Liver (tissue), 3 donors: ENCODE results near the gene FANCI.

Source experiments
- HNF4A ChIP-seq, 2 donors: conservative IDR thresholded peaks; 2 replicates each; pipeline ENCODE4 v1.6.1; 2016; ENCODE audit warnings: antibody characterized with exemption in 2 of 2, mild to moderate bottlenecking in 2 of 2
- JUND ChIP-seq, 2 donors: IDR thresholded peaks; 2 replicates each; pipeline ENCODE4 v1.6.1; 2016; ENCODE audit warnings: antibody characterized with exemption in 2 of 2
- TF ChIP-seq, protein P1 (sequence below): IDR thresholded peaks from 2 replicates; pipeline ENCODE4 v1.6.1; 2016; ENCODE audit warnings: antibody characterized with exemption
- TF ChIP-seq, protein P2 (sequence below): fragments of 150-350 bp; IDR thresholded peaks from 2 replicates; pipeline ENCODE4 v1.5.1; 2017; ENCODE audit warnings: improper control_type of control experiment, low read depth, low read length; ENCODE audit not compliant: missing input control
- TF ChIP-seq, protein P3 (sequence below): IDR thresholded peaks from 2 replicates; pipeline ENCODE4 v1.6.1; 2016; ENCODE audit warnings: antibody characterized with exemption
- TF ChIP-seq, protein P4 (sequence below): IDR thresholded peaks from 2 replicates; pipeline ENCODE4 v1.6.1; 2016; ENCODE audit warnings: antibody characterized with exemption
- donor health status: healthy.
- donor health status: healthy.

DNA sequence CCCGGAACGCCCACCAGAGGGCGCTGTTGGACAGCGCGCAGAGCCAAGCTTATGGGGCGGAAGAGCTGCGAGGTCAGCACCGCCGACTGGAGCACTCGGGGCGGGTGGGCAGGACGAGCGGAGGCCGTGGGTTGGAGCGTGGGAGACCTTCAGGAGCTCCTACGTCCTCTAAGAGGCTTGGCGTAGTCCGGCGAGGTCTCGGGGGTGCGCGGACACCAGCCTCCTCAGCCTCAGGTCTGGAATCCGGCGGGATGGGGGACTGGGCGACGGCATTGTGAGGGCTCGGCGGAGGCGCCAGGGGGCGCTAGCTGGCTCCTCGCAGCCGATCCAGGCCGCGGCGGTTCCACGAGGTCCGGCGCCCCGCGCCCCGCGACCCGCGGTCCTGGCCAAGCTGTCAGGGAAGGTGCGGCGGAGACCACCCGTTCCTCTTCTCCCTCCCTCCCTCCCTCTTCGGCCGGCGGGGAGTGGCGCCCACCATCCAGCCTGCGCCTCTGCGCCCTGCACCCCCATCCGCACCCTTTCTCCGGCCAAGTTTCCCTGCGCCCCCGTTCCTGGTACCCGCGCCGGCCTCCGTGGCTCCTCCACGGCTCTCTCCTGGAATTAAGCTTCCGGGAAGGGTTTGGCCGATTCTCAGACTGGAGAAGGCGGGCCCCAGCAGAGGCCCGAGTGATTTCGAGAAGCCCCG lies 115.1 kb downstream of the FANCI start:
- TF ChIP-seq, protein P1, sequence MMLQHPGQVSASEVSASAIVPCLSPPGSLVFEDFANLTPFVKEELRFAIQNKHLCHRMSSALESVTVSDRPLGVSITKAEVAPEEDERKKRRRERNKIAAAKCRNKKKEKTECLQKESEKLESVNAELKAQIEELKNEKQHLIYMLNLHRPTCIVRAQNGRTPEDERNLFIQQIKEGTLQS, result no peak
- TF ChIP-seq, protein P2, sequence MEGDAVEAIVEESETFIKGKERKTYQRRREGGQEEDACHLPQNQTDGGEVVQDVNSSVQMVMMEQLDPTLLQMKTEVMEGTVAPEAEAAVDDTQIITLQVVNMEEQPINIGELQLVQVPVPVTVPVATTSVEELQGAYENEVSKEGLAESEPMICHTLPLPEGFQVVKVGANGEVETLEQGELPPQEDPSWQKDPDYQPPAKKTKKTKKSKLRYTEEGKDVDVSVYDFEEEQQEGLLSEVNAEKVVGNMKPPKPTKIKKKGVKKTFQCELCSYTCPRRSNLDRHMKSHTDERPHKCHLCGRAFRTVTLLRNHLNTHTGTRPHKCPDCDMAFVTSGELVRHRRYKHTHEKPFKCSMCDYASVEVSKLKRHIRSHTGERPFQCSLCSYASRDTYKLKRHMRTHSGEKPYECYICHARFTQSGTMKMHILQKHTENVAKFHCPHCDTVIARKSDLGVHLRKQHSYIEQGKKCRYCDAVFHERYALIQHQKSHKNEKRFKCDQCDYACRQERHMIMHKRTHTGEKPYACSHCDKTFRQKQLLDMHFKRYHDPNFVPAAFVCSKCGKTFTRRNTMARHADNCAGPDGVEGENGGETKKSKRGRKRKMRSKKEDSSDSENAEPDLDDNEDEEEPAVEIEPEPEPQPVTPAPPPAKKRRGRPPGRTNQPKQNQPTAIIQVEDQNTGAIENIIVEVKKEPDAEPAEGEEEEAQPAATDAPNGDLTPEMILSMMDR, result no peak
- TF ChIP-seq, protein P3, sequence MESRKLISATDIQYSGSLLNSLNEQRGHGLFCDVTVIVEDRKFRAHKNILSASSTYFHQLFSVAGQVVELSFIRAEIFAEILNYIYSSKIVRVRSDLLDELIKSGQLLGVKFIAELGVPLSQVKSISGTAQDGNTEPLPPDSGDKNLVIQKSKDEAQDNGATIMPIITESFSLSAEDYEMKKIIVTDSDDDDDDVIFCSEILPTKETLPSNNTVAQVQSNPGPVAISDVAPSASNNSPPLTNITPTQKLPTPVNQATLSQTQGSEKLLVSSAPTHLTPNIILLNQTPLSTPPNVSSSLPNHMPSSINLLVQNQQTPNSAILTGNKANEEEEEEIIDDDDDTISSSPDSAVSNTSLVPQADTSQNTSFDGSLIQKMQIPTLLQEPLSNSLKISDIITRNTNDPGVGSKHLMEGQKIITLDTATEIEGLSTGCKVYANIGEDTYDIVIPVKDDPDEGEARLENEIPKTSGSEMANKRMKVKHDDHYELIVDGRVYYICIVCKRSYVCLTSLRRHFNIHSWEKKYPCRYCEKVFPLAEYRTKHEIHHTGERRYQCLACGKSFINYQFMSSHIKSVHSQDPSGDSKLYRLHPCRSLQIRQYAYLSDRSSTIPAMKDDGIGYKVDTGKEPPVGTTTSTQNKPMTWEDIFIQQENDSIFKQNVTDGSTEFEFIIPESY, result no peak
- TF ChIP-seq, protein P4, sequence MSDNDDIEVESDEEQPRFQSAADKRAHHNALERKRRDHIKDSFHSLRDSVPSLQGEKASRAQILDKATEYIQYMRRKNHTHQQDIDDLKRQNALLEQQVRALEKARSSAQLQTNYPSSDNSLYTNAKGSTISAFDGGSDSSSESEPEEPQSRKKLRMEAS, result no peak
- TF ChIP-seq JUND (IDR thresholded peaks at IDR 0.05) (no peak), HNF4A (conservative IDR thresholded peaks at IDR 0.05) (no peak)
